HG03135 (cell line): ENCODE measurements around the gene RGS3.
"Not testable (repeated sequence)": the region's sequence is repeated elsewhere in the genome, so short reads cannot be mapped to it uniquely, and the experiment has no call there.

Experiments
- ATAC-seq: cut with Tn5 transposase; IDR thresholded peaks from one replicate; pipeline ENCODE4 v1.9.1; 2021; ENCODE audit warnings: mild to moderate bottlenecking, moderate library complexity; ENCODE audit not compliant: unreplicated experiment

RGS3 gene

DNA sequence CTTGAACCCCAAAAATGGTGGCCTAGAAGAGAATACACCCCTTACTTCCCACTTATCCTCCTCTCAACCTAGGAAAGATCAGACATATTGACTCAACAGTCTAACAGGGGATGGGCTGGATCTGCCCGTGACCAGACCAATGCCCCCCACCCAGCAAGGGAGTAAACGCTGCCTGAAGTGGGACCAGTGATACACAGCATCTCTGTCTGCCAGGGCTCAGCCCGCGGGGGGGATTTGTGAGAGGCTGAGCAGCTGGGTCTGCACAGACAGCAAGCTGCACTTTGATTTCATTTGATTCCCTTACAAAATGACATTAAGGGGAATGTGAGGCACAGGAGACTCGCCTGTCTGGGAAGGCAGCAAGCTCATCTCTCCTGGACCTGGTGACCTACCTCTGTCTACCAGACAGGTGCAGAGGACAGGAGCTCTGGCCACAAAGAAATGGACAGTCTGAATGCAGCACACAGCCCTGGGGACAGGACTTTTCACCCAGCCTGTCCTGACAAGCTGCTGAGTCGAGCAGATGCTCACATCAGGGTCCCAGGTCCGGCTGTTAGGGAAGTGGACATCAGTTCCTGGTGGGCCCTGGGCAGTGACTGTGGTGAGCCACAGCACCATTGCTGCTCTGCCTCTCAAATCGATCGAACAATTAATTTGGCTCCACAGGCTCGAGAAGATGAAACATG lies 79.9 kb downstream of the RGS3 start:
- ATAC-seq, result no peak

DNA sequence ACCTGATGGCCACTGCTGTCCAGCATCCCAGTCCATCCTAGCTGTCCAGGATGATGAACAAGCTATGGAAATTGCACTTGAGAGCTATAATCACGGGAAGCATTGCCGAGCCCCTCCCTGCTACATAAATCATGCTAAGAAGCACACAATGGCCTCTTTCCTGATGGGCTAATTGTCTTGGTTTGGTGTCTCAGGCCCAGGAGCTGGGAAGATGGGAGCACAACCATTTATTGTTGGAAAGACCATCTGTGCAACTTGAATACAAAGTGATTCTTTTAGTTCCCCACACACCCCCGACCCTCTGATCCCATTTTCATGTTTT lies 80.4 kb downstream of the RGS3 start:
- no peak for ATAC-seq

DNA sequence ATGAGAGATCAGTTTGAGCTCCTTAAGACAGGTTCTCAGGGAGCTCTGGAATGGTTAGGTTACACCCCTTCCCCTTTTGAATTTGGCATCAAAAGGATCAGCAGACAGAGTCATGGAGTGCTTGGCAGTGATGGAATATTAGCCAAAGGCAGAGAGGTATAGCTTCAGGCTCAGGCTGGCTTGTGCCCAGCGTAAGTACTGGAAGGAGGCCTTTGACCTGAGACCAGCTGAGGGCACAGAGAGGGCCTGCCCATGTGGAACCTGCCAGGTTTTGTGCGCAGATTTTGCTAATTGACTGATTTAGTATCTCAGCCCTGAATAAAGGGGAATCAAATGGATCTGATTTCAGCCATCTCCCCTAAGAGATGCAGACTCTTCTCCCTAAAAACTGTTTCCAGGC lies 81.5 kb downstream of the RGS3 start:
- ATAC-seq, result no peak

DNA sequence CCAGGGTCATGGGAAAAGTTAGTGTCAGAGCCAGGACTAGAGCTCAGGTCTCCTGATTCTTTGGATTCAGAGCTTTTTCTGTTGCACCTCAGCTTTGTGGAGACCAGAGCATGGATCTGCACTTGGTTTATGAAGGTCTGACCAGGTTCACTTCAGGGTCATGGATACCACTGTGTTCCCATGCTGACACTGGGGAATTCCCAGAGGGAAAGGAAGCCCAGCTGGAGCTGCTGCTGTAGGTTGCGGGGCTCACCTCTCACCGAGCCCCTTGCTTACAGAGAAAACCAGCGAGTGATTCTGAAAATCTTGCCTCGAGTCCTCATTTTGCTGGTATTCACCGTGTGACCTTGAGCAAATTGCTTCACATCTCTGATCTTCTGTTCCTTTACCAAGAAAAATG lies 83.0 kb downstream of the RGS3 start:
- ATAC-seq, result no peak

DNA sequence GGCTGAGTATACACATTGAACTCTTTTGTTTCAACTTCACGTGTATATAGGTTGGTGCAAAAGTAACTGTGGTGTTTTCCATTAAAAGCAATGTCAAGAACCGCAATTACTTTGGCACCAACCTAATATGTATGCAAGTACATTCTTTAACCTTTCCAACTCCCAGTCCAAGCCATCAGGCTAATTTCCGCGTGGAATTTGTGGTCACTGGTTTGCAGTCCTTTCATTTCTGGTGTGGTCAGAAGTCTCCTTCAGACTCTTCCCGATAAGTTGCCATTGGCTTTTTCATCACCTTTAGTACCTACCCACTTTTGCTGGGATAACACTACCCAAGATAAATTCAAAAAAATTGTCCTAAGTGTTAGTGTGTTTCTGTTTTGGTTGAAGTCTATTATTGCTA lies 84.0 kb downstream of the RGS3 start:
- no peak for ATAC-seq

GRCh38 chr9:113548221-113549041 lies 84.9 kb downstream of the RGS3 start:
- no peak for ATAC-seq

GRCh38 chr9:113549892-113550291 lies 86.4 kb downstream of the RGS3 start:
- not testable (repeated sequence) for ATAC-seq

GRCh38 chr9:113556877-113557593 lies 93.5 kb downstream of the RGS3 start:
- no peak for ATAC-seq

DNA sequence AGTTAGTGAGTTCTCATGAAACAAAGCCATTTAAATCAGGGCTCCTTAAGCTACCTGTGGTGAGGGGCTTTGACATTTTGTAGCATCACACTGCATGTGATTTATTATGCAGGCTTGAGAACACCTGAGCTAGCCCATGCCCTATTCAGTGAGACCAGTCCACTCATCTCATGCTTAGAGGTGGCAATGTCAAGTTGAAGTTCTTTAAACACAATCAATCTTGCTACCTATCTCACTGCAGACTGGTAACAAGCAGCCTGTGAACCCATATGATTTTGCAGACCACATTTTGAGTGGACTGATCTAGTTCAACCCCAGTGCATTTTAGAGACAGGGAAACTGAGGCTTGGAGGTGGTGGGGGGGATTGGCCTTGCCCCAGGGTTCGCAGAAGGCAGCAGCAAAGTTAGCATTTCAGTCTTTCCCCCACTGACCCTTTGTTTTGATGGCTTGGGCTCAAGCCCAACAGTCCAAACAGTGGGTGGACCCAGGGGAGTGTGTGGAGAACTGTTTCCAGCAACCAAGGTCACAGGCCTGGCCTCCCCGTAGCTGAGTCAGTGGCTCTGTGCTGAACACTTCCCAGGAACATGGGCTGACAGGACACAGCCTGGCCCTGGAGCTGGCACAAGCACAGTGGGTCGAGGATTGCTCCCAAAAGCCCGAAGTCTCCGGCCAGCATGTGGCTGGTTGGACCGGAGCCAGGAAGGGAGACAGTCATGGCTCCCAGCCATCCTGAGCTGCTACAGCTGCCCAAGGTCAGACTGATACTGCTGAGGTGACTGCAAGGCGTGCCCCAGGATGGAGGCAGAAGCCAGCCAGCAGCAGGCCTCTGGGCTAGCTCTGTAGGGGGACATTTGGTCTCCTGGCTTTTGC lies 95.3 kb downstream of the RGS3 start:
- ATAC-seq, result no peak

- ATAC-seq, result no peak
Measured at GRCh38 chr9:113559834-113560800, 96.6 kb downstream of the RGS3 start.

GRCh38 chr9:113562653-113563381 lies 99.3 kb downstream of the RGS3 start:
- no peak for ATAC-seq

GRCh38 chr9:113563826-113564497 lies 100.4 kb downstream of the RGS3 start:
- ATAC-seq, result no peak

GRCh38 chr9:113564498-113565237 lies 101.1 kb downstream of the RGS3 start:
- ATAC-seq, result no peak

DNA sequence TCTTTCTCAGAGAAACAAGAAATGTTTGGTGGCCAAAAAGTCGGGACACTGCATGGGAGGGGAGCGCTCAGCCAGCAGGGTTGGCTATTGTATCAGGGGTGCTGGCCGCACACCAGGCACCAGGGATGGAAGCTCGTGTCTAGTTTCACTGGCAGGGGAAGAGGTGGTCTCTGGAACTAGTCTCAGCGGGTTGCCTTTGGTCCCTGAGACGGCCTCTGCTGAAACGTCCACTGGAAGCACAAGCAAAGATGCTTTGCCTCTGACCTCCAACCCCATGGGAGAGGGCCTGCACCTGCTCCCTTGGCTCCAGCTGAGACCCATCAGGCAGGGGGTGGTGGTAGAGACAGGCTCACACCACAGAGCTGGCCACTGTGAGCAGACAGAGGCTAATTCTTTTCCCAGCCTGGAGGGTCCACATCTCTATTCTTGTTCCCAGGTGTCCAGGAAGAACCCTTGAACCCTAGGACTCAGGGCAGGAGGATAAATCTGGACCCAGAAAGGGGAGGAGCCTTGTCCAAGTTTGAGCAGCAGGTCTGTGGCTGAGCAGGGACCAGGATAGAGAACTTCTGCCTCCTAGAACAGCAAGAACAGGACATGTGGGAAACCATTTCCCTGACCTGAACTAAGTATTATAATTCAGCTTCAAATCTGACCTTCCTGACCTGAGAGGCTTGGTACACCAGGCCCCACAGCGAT lies 102.6 kb downstream of the RGS3 start:
- ATAC-seq, result no peak

- ATAC-seq, result no peak
Measured at GRCh38 chr9:113566712-113567071, 103.2 kb downstream of the RGS3 start.

DNA sequence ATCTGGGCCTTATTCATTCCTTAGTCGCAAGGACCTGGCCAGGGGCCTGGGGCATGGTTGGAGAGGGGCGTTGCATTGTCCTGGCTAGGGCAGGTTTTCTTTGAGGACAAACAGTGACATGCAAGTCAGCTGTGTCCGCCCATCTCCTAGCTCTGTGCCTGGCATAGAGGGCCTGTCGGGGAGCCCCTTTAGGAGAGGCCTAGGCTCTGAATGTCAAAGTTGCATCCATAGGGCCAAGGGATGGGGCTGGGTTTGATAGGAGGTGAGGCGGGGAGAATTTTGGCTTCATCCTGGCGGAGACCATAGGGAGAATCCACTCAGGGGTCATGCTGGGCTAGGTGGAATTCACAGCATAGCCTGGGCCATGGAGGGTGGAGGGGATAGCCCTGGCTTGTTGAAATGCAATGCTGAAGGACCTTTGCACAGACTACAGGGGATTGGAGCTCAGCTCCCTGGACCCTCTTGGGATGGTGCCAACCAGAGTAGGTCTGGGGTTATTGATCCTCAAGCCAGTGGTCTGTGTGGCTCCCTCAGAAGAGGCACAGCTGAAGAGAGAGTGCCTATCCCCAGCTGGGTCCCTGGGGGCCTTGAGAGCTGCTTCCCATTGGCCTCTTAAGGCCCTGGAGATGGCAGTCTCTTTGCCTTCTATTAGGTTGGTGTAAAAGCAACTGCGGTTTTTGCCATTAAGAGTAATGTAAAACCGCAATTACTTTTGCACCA lies 104.0 kb downstream of the RGS3 start:
- ATAC-seq, result no peak

DNA sequence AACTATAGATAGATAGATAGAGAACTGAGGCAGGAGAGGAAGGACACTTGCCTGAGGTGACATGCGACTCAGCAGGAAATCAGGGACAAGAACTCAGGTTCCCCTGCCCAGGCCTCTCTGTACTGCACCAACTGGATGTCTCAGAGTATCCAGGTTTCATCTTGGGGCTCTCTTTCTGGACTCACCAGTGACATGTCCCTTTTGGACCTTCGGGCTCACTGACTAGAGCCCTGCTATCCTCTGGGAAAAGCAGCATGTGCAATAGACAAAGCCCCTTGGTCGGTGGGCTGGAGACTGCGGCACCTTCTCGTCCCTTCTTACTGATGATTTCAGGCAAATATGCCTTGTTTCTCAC lies 104.5 kb downstream of the RGS3 start:
- no peak for ATAC-seq
